Ascending aorta (tissue), 2 donors: ENCODE results near the gene LENEP. TPM values are rescaled to one million over a fixed set of nuclear protein-coding genes. Genes with fewer than 3 reads are reported as not detected.
A peak's percentile ranks its signal among the peaks of the same experiment; 100 is the strongest.
"Not testable (repeated sequence)": the region's sequence is repeated elsewhere in the genome, so short reads cannot be mapped to it uniquely, and the experiment has no call there.

Source experiments
- DNase-seq, 2 donors: peaks; one replicate each; pipeline ENCODE4 v3.0.0-alpha.2; 2019; ENCODE audit warnings: low spot score in 2 of 2
- H3K27ac ChIP-seq, 2 donors: fragments of 200-600 bp; sonication (generic); one replicate each; pipeline ENCODE4 v1.5.1; 2016 to 2017; ENCODE audit warnings: mild to moderate bottlenecking in 1 of 2
- H3K27me3 ChIP-seq: fragments of 200-600 bp; sonication (generic); one replicate; pipeline ENCODE4 v1.5.1; 2017
- H3K36me3 ChIP-seq, 2 donors: fragments of 200-600 bp; sonication (generic); one replicate each; pipeline ENCODE4 v1.5.1; 2016
- H3K4me1 ChIP-seq, 2 donors: fragments of 200-600 bp; sonication (generic); one replicate each; pipeline ENCODE4 v1.5.1; 2016 to 2017; ENCODE audit warnings: mild to moderate bottlenecking in 1 of 2
- H3K4me3 ChIP-seq, 2 donors: fragments of 200-600 bp; sonication (generic); one replicate each; pipeline ENCODE4 v1.5.1; 2016 to 2017; ENCODE audit warnings: mild to moderate bottlenecking in 1 of 2
- H3K9me3 ChIP-seq, 2 donors: fragments of 200-600 bp; sonication (generic); one replicate each; pipeline ENCODE4 v1.5.1; 2016
- intact Hi-C: fragments of 100-400 bp; cut with DNase I; formaldehyde crosslinking; loops from one replicate; pipeline ENCODE4 v1.15.1; 2023
- total RNA-seq: library from RNA; depleted of rRNA; stranded (reverse); fragments of >200 nt; gene quantifications from one replicate; pipeline ENCODE4 v1.1.0, GENCODE V29; 2016
- TF ChIP-seq, protein P1 (sequence below), 3 experiments: fragments of 200-600 bp in 2 of 3; fragments of 450-650 bp in 1 of 3; sonication (generic) in 2 of 3; IDR thresholded peaks; one replicate each; pipeline ENCODE4 v1.5.1; 2016 to 2019; ENCODE audit warnings: antibody characterized with exemption in 3 of 3, mild to moderate bottlenecking in 1 of 3, moderate library complexity in 1 of 3

Gene LENEP
- total RNA-seq, 1 donor from 2014 or later, result not detected

DNA sequence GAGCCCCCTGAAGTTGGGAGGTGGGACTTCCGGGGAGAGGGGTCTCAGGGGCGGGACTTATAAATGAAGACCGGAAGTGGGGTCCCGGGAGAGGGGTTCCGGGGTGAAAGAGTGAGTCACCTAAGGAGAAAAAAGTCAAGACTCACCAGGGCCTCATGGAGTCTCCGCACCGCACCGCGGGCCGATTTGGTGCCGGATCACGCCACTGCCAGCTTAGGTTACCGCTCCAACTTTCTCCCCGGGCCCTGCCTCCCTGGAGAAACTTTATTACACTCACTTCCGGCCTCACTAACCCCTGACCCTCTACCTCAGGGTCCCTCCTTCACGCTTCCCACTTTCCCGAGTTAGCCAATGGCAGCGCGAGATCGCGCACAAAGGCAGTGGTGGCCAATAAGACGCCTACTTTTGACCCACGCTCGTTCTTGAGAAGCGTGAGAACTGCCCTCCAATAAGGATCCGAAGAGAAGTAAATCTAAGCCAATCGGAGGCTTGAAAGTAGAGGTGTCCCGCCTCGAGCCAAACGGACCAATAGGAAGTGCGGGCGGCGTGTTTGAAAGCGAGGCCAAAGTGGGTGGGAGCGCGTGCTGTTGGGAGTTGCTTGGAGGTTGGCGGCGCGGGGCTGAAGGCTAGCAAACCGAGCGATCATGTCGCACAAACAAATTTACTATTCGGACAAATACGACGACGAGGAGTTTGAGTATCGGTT is 19.1 kb upstream of the LENEP start, which contains the start of gene CKS1B:
Gene CKS1B, plus strand, starts transcription at position 580 of the 706 bp plus-strand sequence. Its CDS starts 65 bp downstream, at position 645.
- Histone ChIP-seq H3K4me1 (peaks cover 22 to 33% of the 10 kb centered on the region in 2 donors), H3K27ac (peak within 1 kb of the TSS; percentile 95 to 99), H3K9me3 (no peaks in the 10 kb centered on the region), H3K36me3 (peaks cover 5% of the 10 kb centered on the region in 2 donors), H3K4me3 (peak within 1 kb of the TSS; percentile 61 to 82), H3K27me3 (no peaks in the 10 kb centered on the region)
- TF ChIP-seq, protein P1, sequence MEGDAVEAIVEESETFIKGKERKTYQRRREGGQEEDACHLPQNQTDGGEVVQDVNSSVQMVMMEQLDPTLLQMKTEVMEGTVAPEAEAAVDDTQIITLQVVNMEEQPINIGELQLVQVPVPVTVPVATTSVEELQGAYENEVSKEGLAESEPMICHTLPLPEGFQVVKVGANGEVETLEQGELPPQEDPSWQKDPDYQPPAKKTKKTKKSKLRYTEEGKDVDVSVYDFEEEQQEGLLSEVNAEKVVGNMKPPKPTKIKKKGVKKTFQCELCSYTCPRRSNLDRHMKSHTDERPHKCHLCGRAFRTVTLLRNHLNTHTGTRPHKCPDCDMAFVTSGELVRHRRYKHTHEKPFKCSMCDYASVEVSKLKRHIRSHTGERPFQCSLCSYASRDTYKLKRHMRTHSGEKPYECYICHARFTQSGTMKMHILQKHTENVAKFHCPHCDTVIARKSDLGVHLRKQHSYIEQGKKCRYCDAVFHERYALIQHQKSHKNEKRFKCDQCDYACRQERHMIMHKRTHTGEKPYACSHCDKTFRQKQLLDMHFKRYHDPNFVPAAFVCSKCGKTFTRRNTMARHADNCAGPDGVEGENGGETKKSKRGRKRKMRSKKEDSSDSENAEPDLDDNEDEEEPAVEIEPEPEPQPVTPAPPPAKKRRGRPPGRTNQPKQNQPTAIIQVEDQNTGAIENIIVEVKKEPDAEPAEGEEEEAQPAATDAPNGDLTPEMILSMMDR (IDR thresholded peaks at IDR 0.05), result no peak
- peak; percentile 97 to 99 for DNase-seq
- intact Hi-C loops, result loop anchor here (1.0 to 2.0 kb wide), 3 partner anchors 28 to 77 kb away; partner anchors contain the start of genes ADAM15 and ZBTB7B

DNA sequence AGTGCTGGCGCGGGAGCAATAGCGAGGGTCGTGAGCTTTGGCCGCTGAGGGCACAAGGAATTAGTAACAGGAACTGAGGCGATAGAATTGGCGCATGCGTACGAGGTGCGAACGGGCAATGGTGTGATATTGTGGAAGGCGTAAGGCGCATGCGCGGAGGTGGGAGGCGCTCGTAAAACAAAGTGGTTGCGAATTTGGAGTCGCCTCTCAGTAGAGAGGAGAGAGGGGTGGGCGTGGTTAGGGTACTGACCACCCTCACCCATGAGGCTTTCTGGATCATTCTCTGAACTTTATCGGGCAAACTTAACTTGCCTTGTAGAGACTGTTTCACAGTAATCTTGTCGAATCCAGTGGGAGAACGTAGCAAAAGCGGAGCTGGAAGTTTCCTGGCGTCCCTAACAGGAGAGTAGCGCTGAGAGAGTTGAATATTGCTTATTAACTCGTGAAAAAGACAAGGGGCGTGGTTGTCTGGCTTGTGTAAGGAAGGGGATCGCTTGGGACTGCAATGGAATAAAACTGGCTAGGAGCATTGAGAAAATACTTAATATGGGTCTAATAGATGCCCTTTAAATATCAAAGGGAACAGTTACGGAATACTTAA is 18.5 kb upstream of the LENEP start:
- DNase-seq, result peak; percentile 83 to 97
- peak overlapping the region; percentile 61 to 82 for H3K4me3 ChIP-seq
- TF ChIP-seq, protein P1 (IDR thresholded peaks at IDR 0.05), result no peak
- intact Hi-C loops, result loop anchor here (1.0 to 2.0 kb wide), 4 partner anchors 8 to 76 kb away; partner anchors contain the start of genes ADAM15, FLAD1 and ZBTB7B
- no peaks in the 10 kb centered on the region for H3K27me3 ChIP-seq
- peaks cover 5% of the 10 kb centered on the region in 2 donors for H3K36me3 ChIP-seq
- peaks cover 21 to 28% of the 10 kb centered on the region in 2 donors for H3K4me1 ChIP-seq
- H3K27ac ChIP-seq, result peak overlapping the region; percentile 95 to 99
- H3K9me3 ChIP-seq, result no peaks in the 10 kb centered on the region

DNA sequence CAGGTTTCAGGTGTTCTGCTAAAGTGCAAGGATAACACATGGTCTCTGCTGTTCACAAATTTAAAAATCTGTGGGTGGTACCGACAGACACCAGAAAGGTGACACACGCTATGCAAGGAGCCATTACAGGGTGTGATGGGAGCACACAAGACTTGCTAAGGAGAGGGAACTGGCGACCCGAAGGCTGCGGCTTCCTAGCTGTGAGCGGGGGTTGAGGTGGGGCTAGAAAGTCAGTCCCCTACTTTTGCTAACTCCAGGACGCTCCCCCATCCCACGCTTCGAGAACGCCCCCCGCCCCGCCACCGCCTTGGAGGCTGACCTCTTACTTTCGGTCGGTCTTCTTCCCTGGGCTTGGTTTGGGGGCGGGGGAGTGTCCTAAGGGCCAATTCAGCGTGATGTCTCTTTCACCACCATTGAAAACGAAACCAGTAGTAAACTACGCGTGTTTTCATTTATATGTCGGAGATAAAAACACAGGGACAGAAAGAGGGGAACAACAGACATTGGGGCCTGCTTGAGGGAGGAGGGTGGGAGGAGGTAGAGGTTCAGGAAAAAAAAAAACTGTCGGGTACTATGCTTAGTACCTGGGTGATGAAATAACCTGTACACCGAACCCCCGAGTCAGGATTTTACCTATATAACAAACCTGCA is 17.9 kb upstream of the LENEP start:
- Histone ChIP-seq H3K4me3 (peak overlapping the region; percentile 61 to 82), H3K9me3 (no peaks in the 10 kb centered on the region), H3K36me3 (peaks cover 5% of the 10 kb centered on the region in 2 donors), H3K27ac (peak overlapping the region; percentile 95 to 99), H3K4me1 (peaks cover 20 to 22% of the 10 kb centered on the region in 2 donors), H3K27me3 (no peaks in the 10 kb centered on the region)
- TF ChIP-seq, protein P1 (IDR thresholded peaks at IDR 0.05), result no peak
- peak in 1 of 2 donors; percentile 79 for DNase-seq
- intact Hi-C loops, result loop anchor here (1.0 to 2.0 kb wide), 3 partner anchors 8 to 75 kb away; partner anchors contain the start of genes ADAM15 and FLAD1

DNA sequence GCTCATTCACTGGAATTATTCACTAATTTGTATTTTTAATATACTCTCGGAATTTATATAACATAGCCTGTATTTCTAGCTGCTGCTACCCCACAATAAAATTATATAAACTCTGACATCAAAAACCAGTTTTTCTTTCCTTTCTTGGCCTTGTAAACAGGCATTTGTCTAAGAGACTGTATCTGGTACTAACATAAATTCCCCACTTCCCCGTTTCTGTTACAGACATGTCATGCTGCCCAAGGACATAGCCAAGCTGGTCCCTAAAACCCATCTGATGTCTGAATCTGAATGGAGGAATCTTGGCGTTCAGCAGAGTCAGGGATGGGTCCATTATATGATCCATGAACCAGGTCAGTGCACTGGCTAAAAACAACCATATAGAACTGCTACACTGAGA is 15.6 kb upstream of the LENEP start:
- H3K36me3 ChIP-seq, H3K27me3 ChIP-seq, H3K27ac ChIP-seq, DNase-seq, H3K9me3 ChIP-seq, intact Hi-C loops, H3K4me1 ChIP-seq, H3K4me3 ChIP-seq: not testable (repeated sequence)

DNA sequence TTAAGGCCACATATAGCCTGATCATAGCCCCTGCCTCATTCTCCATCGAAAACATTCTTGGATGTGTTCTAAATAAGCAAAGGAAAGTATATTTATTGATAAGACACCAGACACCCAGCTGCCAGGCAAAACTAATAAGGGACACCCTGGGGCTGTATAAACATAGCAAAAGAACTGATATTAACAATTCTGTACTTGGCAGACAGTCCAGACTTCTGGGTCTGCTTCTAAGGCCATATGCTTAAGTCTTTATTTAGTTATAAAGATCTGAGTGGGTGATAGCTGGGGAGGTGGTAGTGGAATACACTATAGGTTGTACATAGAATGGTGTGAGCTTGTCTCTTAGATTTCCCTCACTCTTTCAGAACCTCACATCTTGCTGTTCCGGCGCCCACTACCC is 15.0 kb upstream of the LENEP start:
- intact Hi-C loops, result no loop called here
- Histone ChIP-seq H3K4me1 (peaks cover 2 to 5% of the 10 kb centered on the region in 2 donors), H3K27ac (no peak overlapping the region), H3K36me3 (peaks cover 5% of the 10 kb centered on the region in 2 donors), H3K4me3 (no peak overlapping the region), H3K9me3 (no peaks in the 10 kb centered on the region), H3K27me3 (no peaks in the 10 kb centered on the region)
- TF ChIP-seq, protein P1 (IDR thresholded peaks at IDR 0.05), result no peak
- DNase-seq, result no peak
